Measurements from ENCODE around the gene TEAD1. TPM values are rescaled to one million over a fixed set of nuclear protein-coding genes. Genes with fewer than 3 reads are reported as not detected.

Gene TEAD1
- total RNA-seq, 1 donor from 2014 or later, result 51.9 TPM

- Histone ChIP-seq H3K4me3 (no peak overlapping the region), H3K4me1 (no peaks in the 10 kb centered on the region), H3K9me3 (no peaks in the 10 kb centered on the region), H3K27ac (no peak overlapping the region), H3K27me3 (ENCODE audit: low read depth) (no peaks in the 10 kb centered on the region), H3K36me3 (no peaks in the 10 kb centered on the region)
- DNase-seq (no peak), ATAC-seq (no peak)
- TF ChIP-seq, protein P1, sequence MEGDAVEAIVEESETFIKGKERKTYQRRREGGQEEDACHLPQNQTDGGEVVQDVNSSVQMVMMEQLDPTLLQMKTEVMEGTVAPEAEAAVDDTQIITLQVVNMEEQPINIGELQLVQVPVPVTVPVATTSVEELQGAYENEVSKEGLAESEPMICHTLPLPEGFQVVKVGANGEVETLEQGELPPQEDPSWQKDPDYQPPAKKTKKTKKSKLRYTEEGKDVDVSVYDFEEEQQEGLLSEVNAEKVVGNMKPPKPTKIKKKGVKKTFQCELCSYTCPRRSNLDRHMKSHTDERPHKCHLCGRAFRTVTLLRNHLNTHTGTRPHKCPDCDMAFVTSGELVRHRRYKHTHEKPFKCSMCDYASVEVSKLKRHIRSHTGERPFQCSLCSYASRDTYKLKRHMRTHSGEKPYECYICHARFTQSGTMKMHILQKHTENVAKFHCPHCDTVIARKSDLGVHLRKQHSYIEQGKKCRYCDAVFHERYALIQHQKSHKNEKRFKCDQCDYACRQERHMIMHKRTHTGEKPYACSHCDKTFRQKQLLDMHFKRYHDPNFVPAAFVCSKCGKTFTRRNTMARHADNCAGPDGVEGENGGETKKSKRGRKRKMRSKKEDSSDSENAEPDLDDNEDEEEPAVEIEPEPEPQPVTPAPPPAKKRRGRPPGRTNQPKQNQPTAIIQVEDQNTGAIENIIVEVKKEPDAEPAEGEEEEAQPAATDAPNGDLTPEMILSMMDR (IDR thresholded peaks at IDR 0.05), result no peak
- intact Hi-C loops (cut with DNase I), result no loop called here
Observed at GRCh38 chr11:12787847-12788246, 113.6 kb downstream of the TEAD1 start.

- no peaks in the 10 kb centered on the region for H3K27me3 ChIP-seq (ENCODE audit: low read depth)
- ATAC-seq, result no peak
- no peak overlapping the region for H3K4me3 ChIP-seq
- H3K4me1 ChIP-seq, result no peaks in the 10 kb centered on the region
- H3K36me3 ChIP-seq, result no peaks in the 10 kb centered on the region
- intact Hi-C loops (cut with DNase I), result no loop called here
- TF ChIP-seq, protein P1 (IDR thresholded peaks at IDR 0.05), result no peak
- no peak overlapping the region for H3K27ac ChIP-seq
- no peaks in the 10 kb centered on the region for H3K9me3 ChIP-seq
- DNase-seq, result no peak
Observed at GRCh38 chr11:12789054-12789453, 114.8 kb downstream of the TEAD1 start.

DNA sequence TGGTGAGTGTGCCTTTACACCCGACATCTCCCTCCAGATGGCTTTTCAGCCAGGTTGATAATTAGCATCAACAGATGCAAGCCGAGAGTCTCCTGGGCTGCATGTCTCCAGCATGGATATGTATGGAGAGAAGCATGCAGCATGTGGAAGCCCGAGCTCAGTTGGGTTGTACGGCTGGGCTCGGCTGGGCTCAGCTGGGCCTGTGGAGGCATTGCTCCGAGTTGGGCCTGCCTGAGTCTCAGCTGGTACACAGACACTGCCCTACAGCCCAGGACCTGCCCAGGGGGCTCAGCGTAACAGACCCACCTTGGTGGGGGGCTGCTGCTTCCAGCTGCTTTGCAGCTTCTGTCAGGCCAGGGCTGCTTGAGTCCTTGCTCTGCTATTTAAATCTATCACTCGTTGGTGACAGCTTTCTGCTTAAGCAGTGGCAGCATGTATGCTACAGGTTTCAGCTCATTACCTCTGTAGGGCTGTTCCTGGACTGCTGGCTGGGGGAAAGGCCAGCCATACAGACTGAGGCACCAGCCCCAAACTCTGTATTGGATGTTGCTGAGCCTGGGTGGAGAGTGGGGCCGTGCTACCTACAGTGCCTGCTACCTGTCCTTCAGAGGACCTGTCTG, 115.5 kb downstream of the TEAD1 start:
- peaks cover 2% of the 10 kb centered on the region for H3K36me3 ChIP-seq
- H3K27ac ChIP-seq, result no peak overlapping the region
- no peak for DNase-seq
- no peaks in the 10 kb centered on the region for H3K27me3 ChIP-seq (ENCODE audit: low read depth)
- TF ChIP-seq, protein P1 (IDR thresholded peaks at IDR 0.05), result no peak
- no peaks in the 10 kb centered on the region for H3K9me3 ChIP-seq
- no peak overlapping the region for H3K4me3 ChIP-seq
- H3K4me1 ChIP-seq, result no peaks in the 10 kb centered on the region
- intact Hi-C loops (cut with DNase I), result no loop called here
- ATAC-seq, result no peak

- ATAC-seq, result no peak
- TF ChIP-seq, protein P1 (IDR thresholded peaks at IDR 0.05), result no peak
- Histone ChIP-seq H3K27me3 (ENCODE audit: low read depth) (no peaks in the 10 kb centered on the region), H3K4me3 (no peak overlapping the region), H3K4me1 (no peaks in the 10 kb centered on the region), H3K27ac (no peak overlapping the region), H3K36me3 (peaks cover 4% of the 10 kb centered on the region), H3K9me3 (no peaks in the 10 kb centered on the region)
- intact Hi-C loops (cut with DNase I), result no loop called here
- DNase-seq, result no peak
Observed at GRCh38 chr11:12790861-12791616, 116.8 kb downstream of the TEAD1 start.

DNA sequence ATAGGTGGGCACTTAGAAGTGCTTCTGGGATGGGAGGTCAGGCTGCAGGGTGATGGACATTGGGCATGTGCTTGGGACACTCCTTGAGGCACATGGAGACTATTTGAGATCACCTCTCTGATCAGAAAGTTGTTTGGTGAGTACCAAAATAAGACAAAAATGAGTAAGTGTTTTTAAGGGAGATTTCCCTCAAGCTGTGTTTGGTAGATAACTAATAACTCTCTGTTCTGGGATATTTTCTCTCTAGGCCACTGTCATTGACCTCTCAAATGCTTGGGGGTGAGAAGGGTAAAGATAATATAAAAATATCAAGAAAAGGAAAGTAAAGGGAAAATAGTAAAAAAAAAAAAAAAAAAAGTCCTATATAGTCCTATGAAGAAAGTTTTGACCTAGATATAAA, 117.8 kb downstream of the TEAD1 start:
- TF ChIP-seq, protein P1 (IDR thresholded peaks at IDR 0.05), result no peak
- no peaks in the 10 kb centered on the region for H3K27me3 ChIP-seq (ENCODE audit: low read depth)
- DNase-seq (no peak), ATAC-seq (no peak)
- intact Hi-C loops (cut with DNase I), result no loop called here
- no peaks in the 10 kb centered on the region for H3K9me3 ChIP-seq
- no peak overlapping the region for H3K27ac ChIP-seq
- H3K4me3 ChIP-seq, result no peak overlapping the region
- H3K4me1 ChIP-seq, result no peaks in the 10 kb centered on the region
- peaks cover 4% of the 10 kb centered on the region for H3K36me3 ChIP-seq
